ENCODE measurements around the gene DOCK1.

DNA sequence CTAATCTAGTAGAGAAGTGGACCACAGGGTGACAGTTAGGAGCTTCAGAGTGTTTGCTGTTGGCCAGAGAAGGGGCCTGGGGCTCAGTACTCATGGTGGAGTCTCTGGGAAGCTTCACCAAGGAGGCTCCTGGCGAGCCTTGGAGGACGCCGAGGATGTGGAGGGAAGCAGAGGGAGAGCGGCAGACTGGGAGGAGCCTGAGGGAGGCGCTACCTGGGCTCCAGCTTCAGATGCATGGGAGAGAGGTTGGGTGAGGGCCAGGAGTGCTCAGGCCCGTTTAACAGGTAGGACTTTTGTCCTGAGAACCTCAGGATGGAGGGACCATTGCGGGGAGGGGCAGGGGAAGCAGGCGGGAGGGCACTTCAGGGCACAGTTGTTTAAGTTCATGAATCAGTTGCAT lies 24.2 kb downstream of the DOCK1 start:
- TF ChIP-seq, protein P1, sequence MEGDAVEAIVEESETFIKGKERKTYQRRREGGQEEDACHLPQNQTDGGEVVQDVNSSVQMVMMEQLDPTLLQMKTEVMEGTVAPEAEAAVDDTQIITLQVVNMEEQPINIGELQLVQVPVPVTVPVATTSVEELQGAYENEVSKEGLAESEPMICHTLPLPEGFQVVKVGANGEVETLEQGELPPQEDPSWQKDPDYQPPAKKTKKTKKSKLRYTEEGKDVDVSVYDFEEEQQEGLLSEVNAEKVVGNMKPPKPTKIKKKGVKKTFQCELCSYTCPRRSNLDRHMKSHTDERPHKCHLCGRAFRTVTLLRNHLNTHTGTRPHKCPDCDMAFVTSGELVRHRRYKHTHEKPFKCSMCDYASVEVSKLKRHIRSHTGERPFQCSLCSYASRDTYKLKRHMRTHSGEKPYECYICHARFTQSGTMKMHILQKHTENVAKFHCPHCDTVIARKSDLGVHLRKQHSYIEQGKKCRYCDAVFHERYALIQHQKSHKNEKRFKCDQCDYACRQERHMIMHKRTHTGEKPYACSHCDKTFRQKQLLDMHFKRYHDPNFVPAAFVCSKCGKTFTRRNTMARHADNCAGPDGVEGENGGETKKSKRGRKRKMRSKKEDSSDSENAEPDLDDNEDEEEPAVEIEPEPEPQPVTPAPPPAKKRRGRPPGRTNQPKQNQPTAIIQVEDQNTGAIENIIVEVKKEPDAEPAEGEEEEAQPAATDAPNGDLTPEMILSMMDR (IDR thresholded peaks at IDR 0.05): no peak
- TF ChIP-seq POLR2AphosphoS5 (IDR thresholded peaks at IDR 0.05) (no peak), EP300 (IDR thresholded peaks at IDR 0.05) (no peak)
